Thyroid gland (tissue), 4 donors: ENCODE measurements around the gene SUSD4.

ENCODE experiments used
- CTCF ChIP-seq, 6 experiments: fragments of 200-600 bp in 3 of 6; fragments of 450-650 bp in 3 of 6; sonication (generic) in 3 of 6; IDR thresholded peaks; one replicate each; pipeline ENCODE4 v1.5.1; 2016 to 2019; ENCODE audit warnings: antibody characterized with exemption in 6 of 6, mild to moderate bottlenecking in 2 of 6, inconsistent platforms in 1 of 6, moderate library complexity in 1 of 6
- POLR2A ChIP-seq, 2 donors: fragments of 450-650 bp; IDR thresholded peaks; one replicate each; pipeline ENCODE4 v1.6.1; 2017; ENCODE audit warnings: antibody characterized with exemption in 2 of 2, mild to moderate bottlenecking in 2 of 2, moderate library complexity in 1 of 2

DNA sequence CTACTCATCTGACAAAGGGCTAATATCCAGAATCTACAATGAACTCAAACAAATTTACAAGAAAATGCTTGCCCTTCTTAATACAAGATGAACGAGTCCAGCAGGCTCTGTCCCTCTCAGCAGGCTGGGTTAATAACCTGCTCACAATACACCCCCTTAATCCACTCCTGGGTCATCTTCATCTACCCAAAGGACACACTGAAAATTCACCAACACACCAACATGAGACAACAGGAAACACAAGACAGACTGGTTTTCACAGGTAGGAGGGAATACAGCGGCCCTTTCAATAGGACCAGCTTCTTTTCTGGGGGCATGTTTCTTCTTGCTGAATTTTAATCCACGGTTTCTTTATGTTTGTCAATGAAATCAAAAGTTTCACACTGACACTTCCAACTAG is 44.6 kb downstream of the SUSD4 start:
- TF ChIP-seq CTCF (IDR thresholded peaks at IDR 0.05) (no peak), POLR2A (IDR thresholded peaks at IDR 0.05) (no peak)
